Measurements from ENCODE around the gene CATSPER2.
"Not testable (repeated sequence)": the region's sequence is repeated elsewhere in the genome, so short reads cannot be mapped to it uniquely, and the experiment has no call there.

The CATSPER2 gene

GRCh38 chr15:43602233-43602632 lies 46.4 kb downstream of the CATSPER2 start:
- not testable (repeated sequence) for H3K4me3 ChIP-seq (ENCODE audit: low read depth, low read length)

GRCh38 chr15:43600200-43600599 lies 48.4 kb downstream of the CATSPER2 start:
- not testable (repeated sequence) for H3K4me3 ChIP-seq (ENCODE audit: low read depth, low read length)

- H3K4me3 ChIP-seq (ENCODE audit: low read depth, low read length): not testable (repeated sequence)
Observed at GRCh38 chr15:43599131-43599530, 49.5 kb downstream of the CATSPER2 start.

GRCh38 chr15:43593328-43594190 lies 55.1 kb downstream of the CATSPER2 start, which contains the start of gene CKMT1B:
Gene CKMT1B (plus strand): TSS chr15:43594027. CDS start chr15:43594219, 192 bp downstream.
- H3K4me3 ChIP-seq (ENCODE audit: low read depth, low read length): not testable (repeated sequence)

- not testable (repeated sequence) for H3K4me3 ChIP-seq (ENCODE audit: low read depth, low read length)
Observed at GRCh38 chr15:43592841-43593240, 55.8 kb downstream of the CATSPER2 start.

GRCh38 chr15:43589778-43590466 lies 58.7 kb downstream of the CATSPER2 start, which contains the start of gene PPIP5K1:
Gene PPIP5K1 (minus strand): TSS chr15:43590208. CDS start chr15:43584504, 5,704 bp downstream.
- not testable (repeated sequence) for H3K4me3 ChIP-seq (ENCODE audit: low read depth, low read length)
